ENCODE data around the gene HNMT. TPM values are rescaled to one million over a fixed set of nuclear protein-coding genes. Genes with fewer than 3 reads are reported as not detected.

The HNMT gene
- total RNA-seq, 1 experiment from 2014 or later: 4.1 TPM

DNA sequence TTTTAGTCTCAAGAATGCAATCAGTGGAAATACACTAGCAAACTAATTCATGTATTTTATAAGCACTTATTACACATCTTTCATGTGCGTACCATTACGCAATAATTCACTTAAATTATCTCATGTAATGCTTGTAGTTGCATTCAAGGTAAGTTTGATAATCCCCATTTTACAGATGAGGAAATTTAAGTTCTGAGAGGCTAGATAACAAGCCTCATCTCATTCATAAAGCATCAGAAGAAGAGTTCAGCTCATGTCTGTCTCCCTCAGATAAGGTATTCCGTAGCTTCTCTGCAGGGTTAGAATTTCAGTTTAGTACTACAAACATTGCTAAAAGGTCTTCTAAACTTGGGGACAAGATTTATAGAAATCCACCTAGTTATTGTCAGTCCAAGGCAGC, 47.8 kb downstream of the HNMT start:
- TF ChIP-seq SIN3A (IDR thresholded peaks at IDR 0.05; ENCODE audit: borderline replicate concordance, insufficient read depth, low read depth, low read length) (no peak), POLR2AphosphoS5 (IDR thresholded peaks at IDR 0.05; ENCODE audit: low read depth, low read length) (no peak), TCF7L2 (IDR thresholded peaks at IDR 0.05; ENCODE audit: low read depth, low read length) (no peak)
- TF ChIP-seq, protein P1, sequence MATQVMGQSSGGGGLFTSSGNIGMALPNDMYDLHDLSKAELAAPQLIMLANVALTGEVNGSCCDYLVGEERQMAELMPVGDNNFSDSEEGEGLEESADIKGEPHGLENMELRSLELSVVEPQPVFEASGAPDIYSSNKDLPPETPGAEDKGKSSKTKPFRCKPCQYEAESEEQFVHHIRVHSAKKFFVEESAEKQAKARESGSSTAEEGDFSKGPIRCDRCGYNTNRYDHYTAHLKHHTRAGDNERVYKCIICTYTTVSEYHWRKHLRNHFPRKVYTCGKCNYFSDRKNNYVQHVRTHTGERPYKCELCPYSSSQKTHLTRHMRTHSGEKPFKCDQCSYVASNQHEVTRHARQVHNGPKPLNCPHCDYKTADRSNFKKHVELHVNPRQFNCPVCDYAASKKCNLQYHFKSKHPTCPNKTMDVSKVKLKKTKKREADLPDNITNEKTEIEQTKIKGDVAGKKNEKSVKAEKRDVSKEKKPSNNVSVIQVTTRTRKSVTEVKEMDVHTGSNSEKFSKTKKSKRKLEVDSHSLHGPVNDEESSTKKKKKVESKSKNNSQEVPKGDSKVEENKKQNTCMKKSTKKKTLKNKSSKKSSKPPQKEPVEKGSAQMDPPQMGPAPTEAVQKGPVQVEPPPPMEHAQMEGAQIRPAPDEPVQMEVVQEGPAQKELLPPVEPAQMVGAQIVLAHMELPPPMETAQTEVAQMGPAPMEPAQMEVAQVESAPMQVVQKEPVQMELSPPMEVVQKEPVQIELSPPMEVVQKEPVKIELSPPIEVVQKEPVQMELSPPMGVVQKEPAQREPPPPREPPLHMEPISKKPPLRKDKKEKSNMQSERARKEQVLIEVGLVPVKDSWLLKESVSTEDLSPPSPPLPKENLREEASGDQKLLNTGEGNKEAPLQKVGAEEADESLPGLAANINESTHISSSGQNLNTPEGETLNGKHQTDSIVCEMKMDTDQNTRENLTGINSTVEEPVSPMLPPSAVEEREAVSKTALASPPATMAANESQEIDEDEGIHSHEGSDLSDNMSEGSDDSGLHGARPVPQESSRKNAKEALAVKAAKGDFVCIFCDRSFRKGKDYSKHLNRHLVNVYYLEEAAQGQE (IDR thresholded peaks at IDR 0.05; ENCODE audit: insufficient read depth in 1 of 2, low read depth in 2 of 2, low read length in 1 of 2): no peak
- TF ChIP-seq, protein P2, sequence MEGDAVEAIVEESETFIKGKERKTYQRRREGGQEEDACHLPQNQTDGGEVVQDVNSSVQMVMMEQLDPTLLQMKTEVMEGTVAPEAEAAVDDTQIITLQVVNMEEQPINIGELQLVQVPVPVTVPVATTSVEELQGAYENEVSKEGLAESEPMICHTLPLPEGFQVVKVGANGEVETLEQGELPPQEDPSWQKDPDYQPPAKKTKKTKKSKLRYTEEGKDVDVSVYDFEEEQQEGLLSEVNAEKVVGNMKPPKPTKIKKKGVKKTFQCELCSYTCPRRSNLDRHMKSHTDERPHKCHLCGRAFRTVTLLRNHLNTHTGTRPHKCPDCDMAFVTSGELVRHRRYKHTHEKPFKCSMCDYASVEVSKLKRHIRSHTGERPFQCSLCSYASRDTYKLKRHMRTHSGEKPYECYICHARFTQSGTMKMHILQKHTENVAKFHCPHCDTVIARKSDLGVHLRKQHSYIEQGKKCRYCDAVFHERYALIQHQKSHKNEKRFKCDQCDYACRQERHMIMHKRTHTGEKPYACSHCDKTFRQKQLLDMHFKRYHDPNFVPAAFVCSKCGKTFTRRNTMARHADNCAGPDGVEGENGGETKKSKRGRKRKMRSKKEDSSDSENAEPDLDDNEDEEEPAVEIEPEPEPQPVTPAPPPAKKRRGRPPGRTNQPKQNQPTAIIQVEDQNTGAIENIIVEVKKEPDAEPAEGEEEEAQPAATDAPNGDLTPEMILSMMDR (IDR thresholded peaks at IDR 0.05): no peak
- DNase-seq (ENCODE audit: low read depth, low spot score) (no peak), ATAC-seq (no peak)
- no peaks in the 10 kb centered on the region for H3K4me1 ChIP-seq (ENCODE audit: control insufficient read depth, insufficient read depth, low read length)
- in situ Hi-C loops (cut with HindIII; ENCODE audit: low pct_unique_long_range_greater_than_20kb, low sequenced_read_pairs) (no loop called here), intact Hi-C loops (cut with micrococcal nuclease; ENCODE audit: unreplicated experiment) (no loop called here)
- no TSS peak for BruUV-seq (replicated peaks)
- H3K36me3 ChIP-seq (ENCODE audit: control insufficient read depth, insufficient read depth, low read length): no peaks in the 10 kb centered on the region; the same call in 1 of the 2 replicates
- ChIA-PET POLR2A (no interaction called here), CTCF (no interaction called here)
- no peak overlapping the region for H3K27ac ChIP-seq (ENCODE audit: low read length)
- no peak overlapping the region for H3K4me3 ChIP-seq (ENCODE audit: low read depth in 2 of 2, low read length in 2 of 2)
- no peaks in the 10 kb centered on the region for H3K27me3 ChIP-seq (ENCODE audit: control insufficient read depth, insufficient read depth, low read length)
- no peaks in the 10 kb centered on the region for H3K9me3 ChIP-seq (ENCODE audit: control insufficient read depth, insufficient read depth, low read depth, low read length)

GRCh38 chr2:138012968-138013367, 48.7 kb downstream of the HNMT start:
- intact Hi-C loops (cut with micrococcal nuclease; ENCODE audit: unreplicated experiment): no loop called here
- Histone ChIP-seq H3K4me3 (ENCODE audit: low read depth in 2 of 2, low read length in 2 of 2) (no peak overlapping the region), H3K27ac (ENCODE audit: low read length) (no peak overlapping the region), H3K4me1 (ENCODE audit: control insufficient read depth, insufficient read depth, low read length) (no peaks in the 10 kb centered on the region), H3K27me3 (ENCODE audit: control insufficient read depth, insufficient read depth, low read length) (no peaks in the 10 kb centered on the region), H3K9me3 (ENCODE audit: control insufficient read depth, insufficient read depth, low read depth, low read length) (no peaks in the 10 kb centered on the region), H3K36me3 (ENCODE audit: control insufficient read depth, insufficient read depth, low read length) (no peaks in the 10 kb centered on the region; the same call in 1 of the 2 replicates)
- ATAC-seq (no peak), DNase-seq (ENCODE audit: low read depth, low spot score) (no peak)
- ChIA-PET POLR2A (no interaction called here), CTCF (no interaction called here)
- in situ Hi-C loops (cut with HindIII; ENCODE audit: low pct_unique_long_range_greater_than_20kb, low sequenced_read_pairs): no loop called here
- no peak for TF ChIP-seq POLR2AphosphoS5 (IDR thresholded peaks at IDR 0.05; ENCODE audit: low read depth, low read length)
- TF ChIP-seq, protein P2 (IDR thresholded peaks at IDR 0.05): no peak
- TF ChIP-seq, protein P1 (IDR thresholded peaks at IDR 0.05; ENCODE audit: insufficient read depth in 1 of 2, low read depth in 2 of 2, low read length in 1 of 2): no peak
- TF ChIP-seq SIN3A (IDR thresholded peaks at IDR 0.05; ENCODE audit: borderline replicate concordance, insufficient read depth, low read depth, low read length): no peak
- no peak for TF ChIP-seq TCF7L2 (IDR thresholded peaks at IDR 0.05; ENCODE audit: low read depth, low read length)
- BruUV-seq (replicated peaks): no TSS peak
